PC-9 (cell line): ENCODE measurements around the gene SUZ12.
"Not testable (repeated sequence)": the region's sequence is repeated elsewhere in the genome, so short reads cannot be mapped to it uniquely, and the experiment has no call there.

Source experiments
- EZH2 ChIP-seq: fragments of 200-600 bp; sonication (generic); IDR thresholded peaks from 2 replicates; pipeline ENCODE4 v1.8.0; 2017; ENCODE audit warnings: antibody characterized with exemption, low read depth
- TF ChIP-seq, protein P1 (sequence below): fragments of 200-600 bp; sonication (generic); conservative IDR thresholded peaks from 2 replicates; pipeline ENCODE4 v1.6.1; 2017; ENCODE audit warnings: mixed run types, antibody characterized with exemption, mild to moderate bottlenecking, moderate library complexity

GRCh38 chr17:31964131-31964530 lies 27.3 kb downstream of the SUZ12 start:
- TF ChIP-seq, protein P1, sequence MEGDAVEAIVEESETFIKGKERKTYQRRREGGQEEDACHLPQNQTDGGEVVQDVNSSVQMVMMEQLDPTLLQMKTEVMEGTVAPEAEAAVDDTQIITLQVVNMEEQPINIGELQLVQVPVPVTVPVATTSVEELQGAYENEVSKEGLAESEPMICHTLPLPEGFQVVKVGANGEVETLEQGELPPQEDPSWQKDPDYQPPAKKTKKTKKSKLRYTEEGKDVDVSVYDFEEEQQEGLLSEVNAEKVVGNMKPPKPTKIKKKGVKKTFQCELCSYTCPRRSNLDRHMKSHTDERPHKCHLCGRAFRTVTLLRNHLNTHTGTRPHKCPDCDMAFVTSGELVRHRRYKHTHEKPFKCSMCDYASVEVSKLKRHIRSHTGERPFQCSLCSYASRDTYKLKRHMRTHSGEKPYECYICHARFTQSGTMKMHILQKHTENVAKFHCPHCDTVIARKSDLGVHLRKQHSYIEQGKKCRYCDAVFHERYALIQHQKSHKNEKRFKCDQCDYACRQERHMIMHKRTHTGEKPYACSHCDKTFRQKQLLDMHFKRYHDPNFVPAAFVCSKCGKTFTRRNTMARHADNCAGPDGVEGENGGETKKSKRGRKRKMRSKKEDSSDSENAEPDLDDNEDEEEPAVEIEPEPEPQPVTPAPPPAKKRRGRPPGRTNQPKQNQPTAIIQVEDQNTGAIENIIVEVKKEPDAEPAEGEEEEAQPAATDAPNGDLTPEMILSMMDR: not testable (repeated sequence)
- not testable (repeated sequence) for TF ChIP-seq EZH2
